HepG2 (cell line): ENCODE results near the gene BAHCC1. TPM values are rescaled to one million over a fixed set of nuclear protein-coding genes. Genes with fewer than 3 reads are reported as not detected.
A peak's percentile ranks its signal among the peaks of the same experiment; 100 is the strongest.

Source experiments
- AGO2 ChIP-seq: fragments of 200-400 bp; formaldehyde crosslinking; optimal IDR thresholded peaks from 2 replicates; pipeline ENCODE3; 2017; ENCODE audit warnings: mild to moderate bottlenecking, low read depth, low read length, moderate library complexity
- CSRNP2 ChIP-seq: sonication (generic); formaldehyde crosslinking; conservative IDR thresholded peaks from 2 replicates; pipeline ENCODE4 v1.8.0; 2022; ENCODE audit warnings: low read depth, missing genetic modification reagents
- FOSL1 ChIP-seq: sonication (generic); formaldehyde crosslinking; IDR thresholded peaks from 2 replicates; pipeline ENCODE4 v1.9.0; 2021; ENCODE audit warnings: missing genetic modification reagents, borderline replicate concordance
- HMG20B ChIP-seq: conservative IDR thresholded peaks from 2 replicates; pipeline ENCODE4 v1.6.1; 2016; ENCODE audit warnings: missing genetic modification reagents, missing compliant biosample characterization
- KDM5A ChIP-seq: fragments of 200-600 bp; sonication (generic); IDR thresholded peaks from 2 replicates; pipeline ENCODE4 v1.7.0; 2018; ENCODE audit warnings: antibody characterized with exemption, mild to moderate bottlenecking, low read length, borderline replicate concordance
- KMT2A ChIP-seq: sonication (generic); formaldehyde crosslinking; IDR thresholded peaks from 2 replicates; pipeline ENCODE4 v1.4.0; 2020; ENCODE audit warnings: missing genetic modification reagents
- MAX ChIP-seq: IDR thresholded peaks from 2 replicates; pipeline ENCODE4 v1.6.1; 2012; ENCODE audit warnings: inconsistent platforms
- MTA1 ChIP-seq: sonication (generic); formaldehyde crosslinking; IDR thresholded peaks from 2 replicates; pipeline ENCODE4 v1.4.0; 2020; ENCODE audit warnings: missing genetic modification reagents, mild to moderate bottlenecking, borderline replicate concordance
- MYC ChIP-seq: sonication (generic); formaldehyde crosslinking; IDR thresholded peaks from 2 replicates; pipeline ENCODE4 v1.9.0; 2021; ENCODE audit warnings: missing genetic modification reagents, borderline replicate concordance
- NCOA1 ChIP-seq: sonication (generic); formaldehyde crosslinking; IDR thresholded peaks from 2 replicates; pipeline ENCODE4 v1.9.0; 2021; ENCODE audit warnings: missing genetic modification reagents
- NFIC ChIP-seq: IDR thresholded peaks from 2 replicates; pipeline ENCODE4 v1.6.1; 2012; ENCODE audit warnings: mild to moderate bottlenecking, low read length, inconsistent platforms
- PCBP2 ChIP-seq: fragments of 200-400 bp; formaldehyde crosslinking; optimal IDR thresholded peaks from 2 replicates; pipeline ENCODE3; 2018; ENCODE audit warnings: low read length, low read depth; ENCODE audit not compliant: poor library complexity, severe bottlenecking
- SALL1 ChIP-seq: sonication (generic); formaldehyde crosslinking; IDR thresholded peaks from 2 replicates; pipeline ENCODE4 v1.8.0; 2022; ENCODE audit warnings: mild to moderate bottlenecking, missing genetic modification reagents
- SMAD9 ChIP-seq: sonication (generic); formaldehyde crosslinking; IDR thresholded peaks from 2 replicates; pipeline ENCODE4 v1.5.1; 2020; ENCODE audit warnings: mild to moderate bottlenecking, missing genetic modification reagents
- TEAD3 ChIP-seq: optimal IDR thresholded peaks from 2 replicates; pipeline ENCODE3; 2016; ENCODE audit warnings: borderline replicate concordance
- ZBTB4 ChIP-seq: sonication (generic); formaldehyde crosslinking; IDR thresholded peaks from 2 replicates; pipeline ENCODE4 v1.4.0; 2020; ENCODE audit warnings: missing genetic modification reagents, mild to moderate bottlenecking, borderline replicate concordance
- ZFP82 ChIP-seq: sonication (generic); formaldehyde crosslinking; IDR thresholded peaks from 2 replicates; pipeline ENCODE4 v1.5.1; 2020; ENCODE audit warnings: mild to moderate bottlenecking, missing genetic modification reagents, borderline replicate concordance
- ZNF121 ChIP-seq: sonication (generic); formaldehyde crosslinking; IDR thresholded peaks from 2 replicates; pipeline ENCODE4 v1.5.0; 2020; ENCODE audit warnings: mild to moderate bottlenecking, missing genetic modification reagents
- ZNF24 ChIP-seq: fragments of 450-650 bp; IDR thresholded peaks from 2 replicates; pipeline ENCODE4 v1.6.1; 2017; ENCODE audit warnings: antibody characterized with exemption, mild to moderate bottlenecking
- ZNF256 ChIP-seq: sonication (generic); formaldehyde crosslinking; conservative IDR thresholded peaks from 2 replicates; pipeline ENCODE4 v1.4.0; 2020; ENCODE audit warnings: missing genetic modification reagents
- ZNF260 ChIP-seq: sonication (generic); formaldehyde crosslinking; IDR thresholded peaks from 2 replicates; pipeline ENCODE4 v1.4.0; 2020; ENCODE audit warnings: missing genetic modification reagents, low read depth, mild to moderate bottlenecking, borderline replicate concordance
- ZNF572 ChIP-seq: sonication (generic); formaldehyde crosslinking; IDR thresholded peaks from 2 replicates; pipeline ENCODE4 v1.5.1; 2020; ENCODE audit warnings: mild to moderate bottlenecking, missing genetic modification reagents
- ZNF674 ChIP-seq: sonication (generic); formaldehyde crosslinking; IDR thresholded peaks from 2 replicates; pipeline ENCODE4 v1.5.0; 2020; ENCODE audit warnings: low read depth, mild to moderate bottlenecking, missing genetic modification reagents
- ZNF709 ChIP-seq: sonication (generic); formaldehyde crosslinking; IDR thresholded peaks from 2 replicates; pipeline ENCODE4 v1.5.0; 2020; ENCODE audit warnings: mild to moderate bottlenecking, missing genetic modification reagents
- ZNF710 ChIP-seq: sonication (generic); formaldehyde crosslinking; IDR thresholded peaks from 2 replicates; pipeline ENCODE4 v1.5.0; 2020; ENCODE audit warnings: mild to moderate bottlenecking, missing genetic modification reagents, borderline replicate concordance
- polyA plus RNA-seq, 8 experiments: library from polyadenylated mRNA; depleted of rRNA in 3 of 8; stranded (reverse) in 7 of 8; unstranded in 1 of 8; fragments of >200 nt; fragmentation: Illumina TruSeq in 4 of 8; extraction: Trizol in 4 of 8; gene quantifications; 2 replicates each; pipeline versions ENCODE4 v1.2.1 to v1.2.3, GENCODE V29; 2011 to 2016; ENCODE audit warnings: low read depth in 4 of 8, missing spikeins in 1 of 8, mixed read lengths in 1 of 8; ENCODE audit not compliant: insufficient read depth in 1 of 8
- total RNA-seq, 5 experiments: library from RNA; depleted of rRNA; stranded (reverse); fragments of >200 nt; fragmentation: Illumina TruSeq; extraction: Trizol; gene quantifications; 2 replicates each; pipeline ENCODE4 v1.2.3, GENCODE V29; 2016; ENCODE audit warnings: low read depth in 1 of 5

Gene BAHCC1
- total and polyA plus RNA-seq, 2 of the 13 experiments (the other 11 are each of a cell fraction or from before 2014, with no cell fraction given) = 1.4 to 1.7 TPM

- no peak for TF ChIP-seq NFIC
- no peak for TF ChIP-seq KDM5A
- no peak for TF ChIP-seq ZBTB4 (CRISPR knock-in tag)
- TF ChIP-seq ZNF572 (CRISPR knock-in tag) = no peak
- TF ChIP-seq NCOA1 (CRISPR knock-in tag) = no peak
- peak; percentile 43; the same call in 1 of the 2 replicates for TF ChIP-seq MAX
- peak; percentile 79; the same call in 1 of the 2 replicates for TF ChIP-seq ZNF710 (CRISPR knock-in tag)
- no peak for TF ChIP-seq HMG20B (CRISPR knock-in tag)
- TF ChIP-seq SALL1 = peak; percentile 30; the same call in 1 of the 2 replicates
- TF ChIP-seq AGO2 = no peak
- TF ChIP-seq ZNF709 (CRISPR knock-in tag) = no peak
- TF ChIP-seq KMT2A (CRISPR knock-in tag) = no peak
- no peak for TF ChIP-seq ZNF256 (CRISPR knock-in tag)
- peak; percentile 93 for TF ChIP-seq ZNF121 (CRISPR knock-in tag)
- no peak for TF ChIP-seq ZNF260
- no peak for TF ChIP-seq SMAD9 (CRISPR knock-in tag)
- TF ChIP-seq TEAD3 (CRISPR knock-in tag) = no peak
- TF ChIP-seq ZFP82 (CRISPR knock-in tag) = no peak
- TF ChIP-seq CSRNP2 (CRISPR knock-in tag) = no peak
- TF ChIP-seq ZNF24 = no peak
- peak; percentile 65 for TF ChIP-seq PCBP2
- TF ChIP-seq FOSL1 = no peak
- peak; percentile 57; the same call in 1 of the 2 replicates for TF ChIP-seq MTA1
- TF ChIP-seq ZNF674 (CRISPR knock-in tag) = no peak
- TF ChIP-seq MYC (CRISPR knock-in tag) = peak; percentile 45; the same call in 1 of the 2 replicates
Observed at GRCh38 chr17:81491181-81491581, 95.9 kb downstream of the BAHCC1 start (continued).
